ENCODE results near the gene PDCL3. TPM values are rescaled to one million over a fixed set of nuclear protein-coding genes. Genes with fewer than 3 reads are reported as not detected.

PDCL3 gene
- total RNA-seq, 1 donor from 2014 or later, result 27.6 TPM

GRCh38 chr2:100556746-100557145 is 6.0 kb upstream of the PDCL3 start:
- no peak for TF ChIP-seq CTCF (IDR thresholded peaks at IDR 0.05; ENCODE audit: borderline replicate concordance)
- no peak overlapping the region for H3K4me3 ChIP-seq
- H3K4me1 ChIP-seq, result peaks cover under 1% of the 10 kb centered on the region
- H3K36me3 ChIP-seq, result no peaks in the 10 kb centered on the region
- H3K27ac ChIP-seq (replicated peaks), result no peak overlapping the region
- no peaks in the 10 kb centered on the region for H3K27me3 ChIP-seq (ENCODE audit: low read depth)
- intact Hi-C loops (cut with micrococcal nuclease), result no loop called here
- DNase-seq, result no peak
- no peaks in the 10 kb centered on the region for H3K9me3 ChIP-seq (replicated peaks)

DNA sequence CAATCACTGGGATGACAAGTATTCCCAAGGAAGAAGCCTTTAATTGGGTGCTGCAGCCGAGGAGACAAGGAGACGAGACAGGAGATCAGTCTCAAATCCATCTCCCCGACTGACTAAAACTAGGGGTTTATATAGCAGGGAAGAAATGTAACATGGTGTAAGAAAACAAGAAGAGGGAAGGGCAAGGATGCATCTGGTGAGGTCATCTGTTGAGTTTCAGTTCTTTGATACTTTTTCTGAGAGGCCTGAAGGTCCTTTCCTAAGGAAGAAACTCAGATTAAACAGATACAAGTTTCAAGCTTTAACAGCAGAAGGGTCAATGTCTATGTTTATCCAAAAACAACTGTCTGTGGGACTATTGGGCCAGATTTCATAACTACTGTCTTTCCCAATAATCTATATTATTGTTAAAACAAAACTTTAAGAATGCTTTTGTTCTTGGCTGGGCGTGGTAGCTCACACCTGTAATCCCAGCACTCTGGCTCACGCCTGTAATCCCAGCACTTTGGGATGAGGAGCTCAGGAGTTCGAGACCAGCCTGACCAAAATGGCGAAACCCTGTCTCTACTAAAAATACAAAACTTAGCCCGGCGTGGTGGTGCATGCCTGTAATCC is 2.5 kb upstream of the PDCL3 start:
- Histone ChIP-seq H3K4me3 (no peak overlapping the region), H3K36me3 (no peaks in the 10 kb centered on the region), H3K27ac (replicated peaks) (peak overlapping the region; percentile 50), H3K4me1 (peaks cover 18% of the 10 kb centered on the region), H3K9me3 (replicated peaks) (no peaks in the 10 kb centered on the region), H3K27me3 (ENCODE audit: low read depth) (no peaks in the 10 kb centered on the region)
- intact Hi-C loops (cut with micrococcal nuclease), result no loop called here
- no peak for TF ChIP-seq CTCF (IDR thresholded peaks at IDR 0.05; ENCODE audit: borderline replicate concordance)
- DNase-seq, result no peak

GRCh38 chr2:100561191-100561590 is 1.6 kb upstream of the PDCL3 start:
- H3K27ac ChIP-seq (replicated peaks), result peak overlapping the region; percentile 95
- no peak overlapping the region for H3K4me3 ChIP-seq
- no peaks in the 10 kb centered on the region for H3K9me3 ChIP-seq (replicated peaks)
- no peak for DNase-seq
- H3K36me3 ChIP-seq, result no peaks in the 10 kb centered on the region
- intact Hi-C loops (cut with micrococcal nuclease), result no loop called here
- no peak for TF ChIP-seq CTCF (IDR thresholded peaks at IDR 0.05; ENCODE audit: borderline replicate concordance)
- peaks cover 18% of the 10 kb centered on the region for H3K4me1 ChIP-seq
- no peaks in the 10 kb centered on the region for H3K27me3 ChIP-seq (ENCODE audit: low read depth)

DNA sequence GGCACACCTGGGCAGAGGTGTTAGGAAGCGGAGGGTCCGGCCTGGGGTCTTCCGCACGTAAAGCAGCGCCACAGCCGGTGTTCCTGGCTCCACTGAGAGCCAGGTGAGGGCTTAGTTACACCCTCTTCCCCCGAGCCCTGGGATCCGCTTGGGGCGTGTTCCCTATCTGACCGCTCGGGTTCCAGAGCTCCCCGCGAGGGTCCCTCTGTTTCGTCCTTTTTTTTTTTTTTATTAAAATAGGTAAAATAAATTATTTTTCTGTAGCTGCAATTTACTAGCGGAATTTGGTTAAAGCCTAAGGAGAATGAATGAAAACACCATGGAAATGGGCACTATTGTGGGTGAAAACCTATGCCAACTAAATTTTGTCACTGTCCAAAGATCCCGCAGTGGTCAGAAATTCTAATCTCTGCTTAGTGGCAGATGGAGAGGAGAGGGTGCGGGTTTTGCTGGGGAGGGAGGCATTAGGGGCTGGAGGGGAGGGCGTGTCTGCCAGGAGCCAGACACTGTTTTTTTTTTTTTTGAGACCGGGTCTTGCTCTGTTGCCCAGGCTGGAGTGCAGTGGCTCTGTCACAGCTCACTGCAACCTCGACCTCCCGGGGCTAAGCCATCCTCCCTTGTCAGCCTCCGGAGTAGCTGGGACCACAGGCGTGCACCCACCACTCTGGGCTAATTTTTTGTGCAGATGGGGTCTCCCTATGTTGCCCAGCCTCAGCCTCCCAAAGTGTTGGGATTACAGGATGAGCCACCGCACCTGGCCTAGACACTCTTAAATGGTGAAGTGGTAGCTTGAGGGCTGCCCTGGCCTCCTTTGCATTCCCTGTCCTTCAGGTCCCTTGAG is 834 bp downstream of the PDCL3 start:
- Histone ChIP-seq H3K27ac (replicated peaks) (peak overlapping the region; percentile 95), H3K4me1 (peaks cover 18% of the 10 kb centered on the region), H3K36me3 (peaks cover 23% of the 10 kb centered on the region), H3K27me3 (ENCODE audit: low read depth) (no peaks in the 10 kb centered on the region), H3K4me3 (peak overlapping the region; percentile 77), H3K9me3 (replicated peaks) (no peaks in the 10 kb centered on the region)
- intact Hi-C loops (cut with micrococcal nuclease), result no loop called here
- no peak for DNase-seq
- no peak for TF ChIP-seq CTCF (IDR thresholded peaks at IDR 0.05; ENCODE audit: borderline replicate concordance)

DNA sequence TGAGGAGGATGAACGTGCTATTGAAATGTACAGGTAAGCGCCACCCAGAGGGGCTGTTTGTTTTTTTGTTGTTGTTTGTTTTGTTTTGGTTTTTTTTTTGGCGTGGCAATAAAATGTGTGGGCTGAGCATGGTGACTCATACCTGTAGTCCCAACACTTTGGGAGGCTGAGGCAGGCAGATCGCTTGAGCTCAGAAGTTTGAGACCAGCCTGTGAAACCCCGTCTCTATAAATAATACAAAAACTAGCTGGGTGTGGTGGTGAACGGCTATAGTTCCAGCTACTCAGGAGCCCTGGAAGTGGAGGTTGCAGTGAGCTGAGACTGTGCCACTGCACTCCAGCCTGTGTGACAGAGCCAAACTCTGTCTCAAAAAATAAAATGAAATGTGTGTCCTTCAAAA is 6.2 kb downstream of the PDCL3 start:
- no peak for TF ChIP-seq CTCF (IDR thresholded peaks at IDR 0.05; ENCODE audit: borderline replicate concordance)
- Histone ChIP-seq H3K27ac (replicated peaks) (no peak overlapping the region), H3K4me1 (peaks cover 2% of the 10 kb centered on the region), H3K27me3 (ENCODE audit: low read depth) (no peaks in the 10 kb centered on the region), H3K9me3 (replicated peaks) (no peaks in the 10 kb centered on the region), H3K36me3 (peaks cover 77% of the 10 kb centered on the region), H3K4me3 (no peak overlapping the region)
- intact Hi-C loops (cut with micrococcal nuclease), result no loop called here
- DNase-seq, result no peak

Data from left ventricle myocardium inferior (tissue), 1 donor.